Breast epithelium (tissue), 4 donors: Measurements from ENCODE around the gene MTRF1L. TPM values are rescaled to one million over a fixed set of nuclear protein-coding genes. Genes with fewer than 3 reads are reported as not detected.
A peak's percentile ranks its signal among the peaks of the same experiment; 100 is the strongest.

ENCODE experiments used
- DNase-seq, 2 donors: peaks; one replicate each; pipeline ENCODE4 v3.0.0-alpha.2; 2019; ENCODE audit warnings: low spot score in 2 of 2
- H3K27ac ChIP-seq, 2 donors: fragments of 200-600 bp; sonication (generic) in 1 of 2; one replicate each; pipeline ENCODE4 v1.5.1; 2016 to 2019; ENCODE audit warnings: mild to moderate bottlenecking in 1 of 2
- H3K27me3 ChIP-seq, 2 donors: fragments of 200-600 bp; sonication (generic) in 1 of 2; one replicate each; pipeline versions ENCODE4 v1.5.1 to v1.6.0; 2017 to 2019; ENCODE audit warnings: control low read depth in 1 of 2, mild to moderate bottlenecking in 1 of 2
- H3K36me3 ChIP-seq: fragments of 200-600 bp; one replicate; pipeline ENCODE4 v1.5.1; 2019
- H3K4me1 ChIP-seq, 2 donors: fragments of 200-600 bp; sonication (generic); one replicate each; pipeline ENCODE4 v1.5.1; 2016 to 2019; ENCODE audit warnings: control low read depth in 1 of 2
- H3K4me3 ChIP-seq, 3 donors: fragments of 200-600 bp; sonication (generic); 1 replicate in 2 of 3; 2 replicates in 1 of 3; pipeline ENCODE4 v1.5.1; 2016 to 2019; ENCODE audit warnings: mild to moderate bottlenecking in 3 of 3, moderate library complexity in 2 of 3
- H3K9me3 ChIP-seq, 2 donors: fragments of 200-600 bp; sonication (generic) in 1 of 2; one replicate each; pipeline ENCODE4 v1.5.1; 2016 to 2019; ENCODE audit warnings: control low read depth in 1 of 2
- POLR2A ChIP-seq: fragments of 450-650 bp; IDR thresholded peaks from one replicate; pipeline ENCODE4 v1.6.1; 2016; ENCODE audit warnings: antibody characterized with exemption, mild to moderate bottlenecking, moderate library complexity
- POLR2AphosphoS5 ChIP-seq, 3 donors: sonication (generic); formaldehyde crosslinking; IDR thresholded peaks; one replicate each; pipeline ENCODE4 v1.6.1; 2017; ENCODE audit warnings: antibody characterized with exemption in 3 of 3
- intact Hi-C: fragments of 100-400 bp; cut with DNase I; formaldehyde crosslinking; loops from one replicate; pipeline ENCODE4 v1.15.1; 2023; ENCODE audit warnings: low total_unique reads
- total RNA-seq, 3 donors: library from RNA; depleted of rRNA; stranded (reverse); fragments of >200 nt; gene quantifications; one replicate each; pipeline ENCODE4 v1.1.0, GENCODE V29; 2016
- TF ChIP-seq, protein P1 (sequence below), 3 donors: fragments of 450-650 bp; IDR thresholded peaks; one replicate each; pipeline ENCODE4 v1.5.1; 2016 to 2017; ENCODE audit warnings: antibody characterized with exemption in 3 of 3, mild to moderate bottlenecking in 3 of 3, moderate library complexity in 3 of 3

The MTRF1L gene
- total RNA-seq, 3 donors from 2014 or later = 13.1 to 19.8 (median 14.6) TPM

DNA sequence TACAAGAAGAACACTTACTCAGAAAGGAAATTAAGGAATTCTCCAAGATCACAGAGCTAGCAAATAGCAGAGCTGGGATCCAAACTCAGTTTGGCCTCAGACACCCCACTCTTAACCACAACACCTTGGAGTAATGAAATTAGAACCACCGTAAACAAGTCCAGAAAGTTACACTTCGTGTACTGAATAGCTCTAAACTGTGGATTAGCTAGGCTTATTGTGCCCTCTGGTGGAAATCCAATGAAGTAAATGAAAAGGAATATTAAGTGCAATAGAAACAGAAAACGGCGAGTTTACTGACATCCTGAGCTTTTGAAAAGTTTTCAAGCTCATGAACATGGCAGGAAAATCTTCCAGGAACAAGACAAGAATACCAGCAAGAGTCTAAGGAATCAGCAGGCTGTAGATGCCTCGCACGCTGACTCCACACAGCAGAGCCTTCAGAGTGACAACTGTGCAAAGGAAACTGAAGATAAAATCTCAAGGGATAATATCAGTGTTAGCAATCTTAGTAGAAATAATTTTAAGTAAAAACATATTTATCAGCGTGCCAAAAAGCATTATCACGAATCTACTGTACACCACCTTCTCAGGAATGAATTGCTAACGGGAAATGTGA, 54.2 kb downstream of the MTRF1L start:
- H3K4me3 ChIP-seq = peak overlapping the region in 2 of 3 donors; percentile 17 to 51

DNA sequence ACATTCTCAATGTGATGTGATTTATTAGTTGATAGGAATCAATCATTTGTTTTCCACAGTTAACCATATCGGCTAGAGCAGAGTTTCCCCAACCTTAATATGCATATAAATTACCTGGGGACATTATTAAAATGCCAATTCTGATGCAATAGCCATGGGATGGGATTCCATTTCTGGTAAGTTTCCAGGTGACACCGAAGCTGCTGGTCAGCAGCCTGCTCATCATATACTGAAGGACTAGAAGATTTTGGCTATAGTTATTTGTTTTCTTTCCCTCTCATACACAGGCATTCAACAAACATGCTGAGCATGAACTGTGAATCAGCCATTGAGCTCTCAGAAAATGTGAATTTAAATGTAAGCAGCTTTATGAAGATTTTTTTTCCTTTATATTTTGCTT, 55.5 kb downstream of the MTRF1L start:
- TF ChIP-seq, protein P1, sequence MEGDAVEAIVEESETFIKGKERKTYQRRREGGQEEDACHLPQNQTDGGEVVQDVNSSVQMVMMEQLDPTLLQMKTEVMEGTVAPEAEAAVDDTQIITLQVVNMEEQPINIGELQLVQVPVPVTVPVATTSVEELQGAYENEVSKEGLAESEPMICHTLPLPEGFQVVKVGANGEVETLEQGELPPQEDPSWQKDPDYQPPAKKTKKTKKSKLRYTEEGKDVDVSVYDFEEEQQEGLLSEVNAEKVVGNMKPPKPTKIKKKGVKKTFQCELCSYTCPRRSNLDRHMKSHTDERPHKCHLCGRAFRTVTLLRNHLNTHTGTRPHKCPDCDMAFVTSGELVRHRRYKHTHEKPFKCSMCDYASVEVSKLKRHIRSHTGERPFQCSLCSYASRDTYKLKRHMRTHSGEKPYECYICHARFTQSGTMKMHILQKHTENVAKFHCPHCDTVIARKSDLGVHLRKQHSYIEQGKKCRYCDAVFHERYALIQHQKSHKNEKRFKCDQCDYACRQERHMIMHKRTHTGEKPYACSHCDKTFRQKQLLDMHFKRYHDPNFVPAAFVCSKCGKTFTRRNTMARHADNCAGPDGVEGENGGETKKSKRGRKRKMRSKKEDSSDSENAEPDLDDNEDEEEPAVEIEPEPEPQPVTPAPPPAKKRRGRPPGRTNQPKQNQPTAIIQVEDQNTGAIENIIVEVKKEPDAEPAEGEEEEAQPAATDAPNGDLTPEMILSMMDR (IDR thresholded peaks at IDR 0.05) = no peak
- TF ChIP-seq POLR2A (no peak), POLR2AphosphoS5 (IDR thresholded peaks at IDR 0.05) (no peak)
- intact Hi-C loops = loop anchor here (10.0 kb wide), 1 partner anchor 732 kb away; no protein-coding TSS in a partner anchor

More for the DNA sequence above, 54.2 kb downstream of the MTRF1L start:
- no peaks in the 10 kb centered on the region for H3K4me1 ChIP-seq
- H3K36me3 ChIP-seq = no peaks in the 10 kb centered on the region
- no peak for DNase-seq
- no peaks in the 10 kb centered on the region for H3K9me3 ChIP-seq
- H3K27me3 ChIP-seq = no peaks in the 10 kb centered on the region
- no peak overlapping the region for H3K27ac ChIP-seq
- intact Hi-C loops = loop anchor here (10.0 kb wide), 1 partner anchor 733 kb away; no protein-coding TSS in a partner anchor
- TF ChIP-seq POLR2AphosphoS5 (IDR thresholded peaks at IDR 0.05) (no peak), POLR2A (no peak)
- TF ChIP-seq, protein P1 (IDR thresholded peaks at IDR 0.05) = peak in 2 of 3 donors; percentile 46 to 47

DNA sequence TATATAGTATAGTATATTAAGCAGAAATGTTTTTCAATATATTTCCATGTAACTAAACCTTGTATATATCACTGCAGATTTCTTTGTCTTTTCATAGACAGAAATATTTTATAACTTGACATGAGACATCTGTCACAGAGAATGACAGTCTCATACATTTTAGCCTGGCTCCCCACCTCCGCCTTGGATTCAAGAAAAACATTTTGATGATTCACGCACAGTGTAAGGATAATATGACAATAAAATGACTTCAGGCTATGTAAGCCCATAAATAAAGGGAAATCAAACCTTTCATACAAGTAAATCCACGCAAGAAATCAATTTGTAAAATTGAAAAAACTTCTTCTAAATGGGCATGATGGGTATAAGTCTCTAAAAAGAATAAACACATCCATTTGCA, 56.0 kb downstream of the MTRF1L start:
- H3K27me3 ChIP-seq = no peaks in the 10 kb centered on the region
- TF ChIP-seq POLR2A (no peak), POLR2AphosphoS5 (IDR thresholded peaks at IDR 0.05) (no peak)
- TF ChIP-seq, protein P1 (IDR thresholded peaks at IDR 0.05) = no peak
- intact Hi-C loops = loop anchor here (10.0 kb wide), 1 partner anchor 732 kb away; no protein-coding TSS in a partner anchor

More for the DNA sequence above, 55.5 kb downstream of the MTRF1L start:
- Histone ChIP-seq H3K9me3 (no peaks in the 10 kb centered on the region), H3K27ac (no peak overlapping the region), H3K4me1 (no peaks in the 10 kb centered on the region), H3K36me3 (no peaks in the 10 kb centered on the region), H3K27me3 (no peaks in the 10 kb centered on the region), H3K4me3 (no peak overlapping the region)
- no peak for DNase-seq

DNA sequence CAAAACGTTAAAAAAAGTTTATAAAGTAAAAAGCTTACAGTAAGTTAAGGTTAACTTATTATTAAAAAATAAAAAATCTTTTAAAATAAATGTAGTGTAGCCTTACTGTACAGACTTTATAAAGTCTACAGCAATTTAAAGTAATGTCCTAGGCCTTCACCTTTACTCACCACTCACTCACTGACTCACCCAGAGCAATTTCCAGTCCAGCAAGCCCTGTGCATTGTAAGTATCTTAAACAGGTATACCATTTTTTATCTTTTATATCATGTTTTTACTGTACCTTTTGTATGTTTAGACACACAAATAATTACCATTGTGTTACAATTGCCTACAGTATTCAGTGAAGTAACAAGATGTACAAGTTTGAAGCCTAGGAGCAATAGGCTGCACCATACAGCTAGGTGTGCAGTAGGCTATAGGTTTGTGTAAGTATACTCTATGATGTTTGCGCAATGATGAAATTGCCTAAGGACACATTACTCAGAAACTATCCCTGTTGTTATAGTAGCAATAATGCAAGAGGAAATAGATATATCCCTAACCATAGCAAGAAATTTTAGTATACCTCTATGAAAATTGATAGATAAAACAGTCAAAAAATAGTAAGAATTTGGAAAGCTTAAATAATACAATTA, 59.1 kb downstream of the MTRF1L start:
- intact Hi-C loops = loop anchor here (10.0 kb wide), 1 partner anchor 729 kb away; no protein-coding TSS in a partner anchor
- Histone ChIP-seq H3K4me1 (no peaks in the 10 kb centered on the region), H3K9me3 (no peaks in the 10 kb centered on the region), H3K27ac (no peak overlapping the region), H3K4me3 (no peak overlapping the region), H3K36me3 (no peaks in the 10 kb centered on the region), H3K27me3 (no peaks in the 10 kb centered on the region)
- no peak for DNase-seq
- TF ChIP-seq POLR2A (no peak), POLR2AphosphoS5 (IDR thresholded peaks at IDR 0.05) (no peak)
- TF ChIP-seq, protein P1 (IDR thresholded peaks at IDR 0.05) = no peak

More for the DNA sequence above, 56.0 kb downstream of the MTRF1L start:
- H3K4me3 ChIP-seq = no peak overlapping the region
- H3K4me1 ChIP-seq = no peaks in the 10 kb centered on the region
- H3K9me3 ChIP-seq = no peaks in the 10 kb centered on the region
- DNase-seq = no peak
- no peak overlapping the region for H3K27ac ChIP-seq
- H3K36me3 ChIP-seq = no peaks in the 10 kb centered on the region

DNA sequence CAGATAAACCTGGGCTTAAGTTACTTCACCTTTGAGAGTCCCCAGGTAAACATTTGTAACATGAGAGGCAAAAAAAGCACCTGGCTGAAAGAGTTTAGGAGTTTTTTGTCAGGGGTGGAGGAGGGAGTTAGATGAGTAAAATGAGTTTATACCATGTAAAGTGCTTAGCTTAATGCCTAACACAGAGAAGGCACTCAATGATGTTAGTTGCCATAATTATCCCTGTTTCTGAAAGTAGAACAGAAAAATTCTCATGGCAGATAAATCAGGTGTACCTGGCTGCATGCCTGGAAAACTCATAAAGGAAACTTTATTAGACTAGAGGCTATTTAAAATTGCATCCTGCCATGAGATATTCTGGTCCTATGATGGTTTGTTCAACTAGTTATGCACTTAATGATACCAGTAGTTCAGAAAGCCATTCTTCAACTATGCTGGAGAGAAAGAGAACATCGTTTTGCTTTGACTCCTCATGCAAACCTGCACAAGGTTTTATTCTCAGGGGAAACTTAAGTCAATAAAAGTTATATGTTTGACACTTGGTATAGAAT, 60.1 kb downstream of the MTRF1L start:
- no peaks in the 10 kb centered on the region for H3K4me1 ChIP-seq
- no peak overlapping the region for H3K4me3 ChIP-seq
- intact Hi-C loops = loop anchor here (10.0 kb wide), 1 partner anchor 728 kb away; no protein-coding TSS in a partner anchor
- no peak for TF ChIP-seq POLR2AphosphoS5 (IDR thresholded peaks at IDR 0.05)
- no peak for TF ChIP-seq POLR2A
- TF ChIP-seq, protein P1 (IDR thresholded peaks at IDR 0.05) = no peak
- H3K9me3 ChIP-seq = no peaks in the 10 kb centered on the region
- H3K27me3 ChIP-seq = peaks cover 0 to 1% of the 10 kb centered on the region in 2 donors
- no peak for DNase-seq
- H3K36me3 ChIP-seq = no peaks in the 10 kb centered on the region
- H3K27ac ChIP-seq = no peak overlapping the region
